Activated naive CD8-positive, alpha-beta T cell treated with anti-CD3 and anti-CD28 coated beads, Interleukin-2, amount 10 ng/mL, durations not matched to agents 7 days and 5 days (primary cell): ENCODE results near the gene EIF4E1B. TPM values are rescaled to one million over a fixed set of nuclear protein-coding genes. Genes with fewer than 3 reads are reported as not detected.

Experiments
- ATAC-seq: fragments of 150-1000 bp; cut with Tn5 transposase; one replicate; pipeline ENCODE4 v1.10.0; 2021; ENCODE audit warnings: low read depth, moderate library complexity
- POLR2A ChIA-PET: fragments of 350-600 bp; sonication (Branson Sonifier 250); formaldehyde crosslinking; loops from one replicate; lab custom pipeline; 2021; ENCODE audit warnings: antibody characterized with exemption; lab: Charles Lee
- DNase-seq: peaks from one replicate; pipeline ENCODE4 v3.0.0; 2021
- H3K27ac Mint-ChIP-seq: one replicate; pipeline ENCODE4 v1.8.0; 2022; ENCODE audit warnings: mild to moderate bottlenecking, mixed read lengths
- H3K27me3 Mint-ChIP-seq: one replicate; pipeline ENCODE4 v1.8.0; 2022; ENCODE audit warnings: mild to moderate bottlenecking, moderate library complexity, mixed read lengths
- H3K36me3 Mint-ChIP-seq: one replicate; pipeline ENCODE4 v1.8.0; 2021; ENCODE audit warnings: mild to moderate bottlenecking, mixed read lengths
- H3K4me1 Mint-ChIP-seq: one replicate; pipeline ENCODE4 v1.8.0; 2021; ENCODE audit warnings: mixed read lengths
- H3K4me3 Mint-ChIP-seq: one replicate; pipeline ENCODE4 v1.8.0; 2022; ENCODE audit warnings: mild to moderate bottlenecking, moderate library complexity, mixed read lengths
- H3K9me3 Mint-ChIP-seq: one replicate; pipeline ENCODE4 v1.8.0; 2021; ENCODE audit warnings: mixed read lengths
- microRNA-seq: library from miRNA; unstranded; fragments of <30 nt; microRNA quantifications from one replicate; pipeline ENCODE4 v1.2.0, GENCODE V29; 2022
- total RNA-seq, 2 experiments: library from RNA; stranded (reverse); gene quantifications; one replicate each; pipeline ENCODE4 v1.2.3, GENCODE V29; 2021

EIF4E1B gene
- total RNA-seq, 2 experiments from 2014 or later, result not detected

GRCh38 chr5:176687881-176688280, 57.4 kb downstream of the EIF4E1B start:
- DNase-seq, result no peak
- no peak overlapping the region for H3K27ac Mint-ChIP-seq
- H3K9me3 Mint-ChIP-seq, result peaks cover 6% of the 10 kb centered on the region
- no peak for ATAC-seq
- H3K4me1 Mint-ChIP-seq, result no peaks in the 10 kb centered on the region
- no peaks in the 10 kb centered on the region for H3K36me3 Mint-ChIP-seq
- H3K4me3 Mint-ChIP-seq, result no peak overlapping the region
- H3K27me3 Mint-ChIP-seq, result peaks cover 36% of the 10 kb centered on the region
- POLR2A ChIA-PET, result no interaction called here

DNA sequence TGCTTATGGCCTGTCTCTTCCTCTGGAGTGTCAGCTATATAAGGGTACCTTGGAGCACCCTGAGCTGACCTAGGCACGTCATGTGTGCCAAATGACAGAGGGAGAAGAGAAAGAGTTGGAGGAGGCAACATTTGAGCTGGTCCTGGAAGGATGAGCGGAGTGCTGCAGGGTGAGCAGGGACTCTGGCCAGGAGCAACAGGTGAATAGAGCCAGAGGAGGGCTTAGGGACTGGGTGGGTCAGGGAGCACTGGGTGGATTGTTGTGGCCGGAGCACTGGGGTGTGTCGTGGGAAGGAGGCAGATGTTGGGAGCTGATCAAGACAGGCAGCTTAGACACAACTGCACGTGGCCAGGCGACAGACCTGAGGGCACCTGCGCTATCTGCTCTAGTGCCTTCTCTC, 60.4 kb downstream of the EIF4E1B start:
- ATAC-seq (no peak), DNase-seq (no peak)
- Mint-ChIP-seq H3K36me3 (no peaks in the 10 kb centered on the region), H3K4me3 (no peak overlapping the region), H3K9me3 (peaks cover 1% of the 10 kb centered on the region), H3K27me3 (peaks cover 46% of the 10 kb centered on the region), H3K4me1 (no peaks in the 10 kb centered on the region), H3K27ac (no peak overlapping the region)
- POLR2A ChIA-PET, result no interaction called here

DNA sequence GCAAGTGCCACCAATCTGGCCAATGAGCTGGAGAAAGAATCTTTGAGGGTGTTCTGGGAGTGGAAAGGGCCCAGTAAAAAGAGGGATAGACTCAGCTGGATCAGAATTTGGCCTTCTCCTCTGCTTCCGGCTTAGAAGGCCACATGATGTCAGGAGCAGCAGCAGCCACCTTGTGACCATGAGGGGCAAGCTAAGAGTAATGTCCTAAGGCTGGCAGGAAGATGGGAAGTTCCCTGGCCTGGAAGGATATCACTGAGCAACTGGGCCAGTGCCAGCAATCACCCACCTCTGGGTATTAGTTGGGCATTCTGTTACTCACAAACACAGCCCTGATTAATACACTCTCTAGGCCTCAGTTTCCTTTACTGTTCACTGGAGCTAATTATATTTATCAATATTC, 61.0 kb downstream of the EIF4E1B start:
- POLR2A ChIA-PET, result no interaction called here
- DNase-seq, result no peak
- ATAC-seq, result no peak
- Mint-ChIP-seq H3K36me3 (no peaks in the 10 kb centered on the region), H3K4me1 (no peaks in the 10 kb centered on the region), H3K9me3 (no peaks in the 10 kb centered on the region), H3K4me3 (no peak overlapping the region), H3K27me3 (peaks cover 50% of the 10 kb centered on the region), H3K27ac (no peak overlapping the region)

GRCh38 chr5:176692326-176692725, 61.9 kb downstream of the EIF4E1B start:
- ATAC-seq, result no peak
- H3K27ac Mint-ChIP-seq, result no peak overlapping the region
- H3K9me3 Mint-ChIP-seq, result no peaks in the 10 kb centered on the region
- no peaks in the 10 kb centered on the region for H3K4me1 Mint-ChIP-seq
- no peaks in the 10 kb centered on the region for H3K36me3 Mint-ChIP-seq
- POLR2A ChIA-PET, result no interaction called here
- H3K27me3 Mint-ChIP-seq, result peaks cover 56% of the 10 kb centered on the region
- DNase-seq, result no peak
- no peak overlapping the region for H3K4me3 Mint-ChIP-seq

DNA sequence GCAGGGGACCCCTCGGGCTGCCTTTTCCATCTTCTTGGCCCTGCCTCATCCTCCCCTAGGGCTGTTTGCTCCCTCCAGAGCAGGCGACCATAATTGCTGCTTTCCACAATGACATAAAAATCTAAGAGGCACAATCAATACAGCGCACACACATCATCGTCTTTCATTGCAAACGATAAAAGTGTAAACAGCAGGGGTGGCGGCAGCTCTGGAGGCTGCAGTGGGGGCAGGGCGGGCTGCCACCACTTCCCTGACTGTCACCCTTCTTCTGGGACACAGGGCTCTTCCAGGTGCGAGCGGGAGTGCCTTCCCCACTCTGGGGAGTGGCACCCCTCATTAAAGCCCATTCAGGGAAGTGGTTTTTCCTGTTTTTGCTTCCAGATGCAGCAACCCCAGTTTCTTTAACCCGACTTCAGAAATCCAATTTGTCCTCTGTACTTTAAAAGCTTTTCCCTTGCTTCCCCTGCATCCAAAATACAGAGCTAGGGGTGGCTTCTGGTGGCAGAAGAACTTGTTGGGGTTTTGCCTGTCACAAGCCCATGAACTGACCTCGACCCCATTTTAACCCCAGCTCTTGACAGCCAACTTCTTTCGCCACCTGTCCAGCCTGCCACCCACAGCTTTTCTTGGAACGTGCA, 62.5 kb downstream of the EIF4E1B start:
- ATAC-seq, result no peak
- peaks cover 63% of the 10 kb centered on the region for H3K27me3 Mint-ChIP-seq
- H3K36me3 Mint-ChIP-seq, result no peaks in the 10 kb centered on the region
- H3K4me3 Mint-ChIP-seq, result no peak overlapping the region
- DNase-seq, result no peak
- POLR2A ChIA-PET, result no interaction called here
- H3K9me3 Mint-ChIP-seq, result no peaks in the 10 kb centered on the region
- H3K4me1 Mint-ChIP-seq, result no peaks in the 10 kb centered on the region
- no peak overlapping the region for H3K27ac Mint-ChIP-seq

- no peaks in the 10 kb centered on the region for H3K4me1 Mint-ChIP-seq
- POLR2A ChIA-PET, result no interaction called here
Measured at GRCh38 chr5:176693477-176693851, 63.0 kb downstream of the EIF4E1B start.

GRCh38 chr5:176694146-176694545, 63.7 kb downstream of the EIF4E1B start:
- ATAC-seq (no peak), DNase-seq (no peak)
- Mint-ChIP-seq H3K36me3 (no peaks in the 10 kb centered on the region), H3K4me1 (no peaks in the 10 kb centered on the region), H3K27me3 (peaks cover 73% of the 10 kb centered on the region), H3K27ac (no peak overlapping the region), H3K9me3 (no peaks in the 10 kb centered on the region), H3K4me3 (no peak overlapping the region)
- POLR2A ChIA-PET, result no interaction called here

More at GRCh38 chr5:176693477-176693851, 63.0 kb downstream of the EIF4E1B start:
- Mint-ChIP-seq H3K36me3 (no peaks in the 10 kb centered on the region), H3K4me3 (no peak overlapping the region), H3K27me3 (peaks cover 68% of the 10 kb centered on the region), H3K9me3 (no peaks in the 10 kb centered on the region), H3K27ac (no peak overlapping the region)
- no peak for ATAC-seq
- DNase-seq, result no peak

DNA sequence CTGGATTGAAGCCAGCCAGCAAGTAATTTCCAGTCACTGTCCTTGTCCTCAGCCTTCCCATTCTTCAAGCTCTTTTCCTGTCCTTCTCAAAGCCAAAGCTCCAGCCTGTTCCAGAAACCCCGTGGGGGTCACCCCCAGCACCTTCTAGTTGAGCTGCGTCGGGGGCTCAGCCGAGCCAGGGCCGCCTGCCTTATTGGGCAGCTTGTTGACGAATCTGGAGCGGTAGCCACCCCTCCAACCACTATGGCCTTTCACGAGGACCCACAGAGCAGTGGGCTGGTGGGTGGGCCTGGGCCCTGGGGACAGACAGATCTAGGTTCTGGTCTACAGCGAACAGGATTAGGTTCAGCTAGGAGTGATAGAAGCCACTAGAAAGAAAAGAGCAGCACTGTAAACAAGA, 64.2 kb downstream of the EIF4E1B start:
- peaks cover 74% of the 10 kb centered on the region for H3K27me3 Mint-ChIP-seq
- no peak for ATAC-seq

DNA sequence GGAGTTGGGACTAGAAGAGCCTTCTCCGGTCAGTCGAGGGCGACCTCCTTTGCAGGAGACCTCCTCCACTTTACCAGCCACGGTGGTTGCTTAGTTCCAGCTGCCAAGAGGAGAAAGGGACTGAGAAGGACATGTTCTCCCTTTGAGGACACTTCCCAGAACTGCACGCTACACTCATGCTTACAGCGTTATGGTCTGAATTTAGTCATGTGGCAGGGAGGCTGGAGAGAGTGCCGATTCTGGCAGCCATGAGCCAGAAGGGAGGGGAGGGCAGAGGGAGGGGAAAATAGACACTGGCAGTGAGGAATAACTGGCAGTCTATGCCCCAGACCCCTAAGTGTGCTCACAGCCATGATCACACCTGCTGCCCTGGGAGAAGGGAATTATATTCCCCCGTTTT, 64.6 kb downstream of the EIF4E1B start:
- POLR2A ChIA-PET, result no interaction called here
- no peak for ATAC-seq
- no peaks in the 10 kb centered on the region for H3K9me3 Mint-ChIP-seq
- H3K36me3 Mint-ChIP-seq, result no peaks in the 10 kb centered on the region
- no peak overlapping the region for H3K27ac Mint-ChIP-seq
- no peak overlapping the region for H3K4me3 Mint-ChIP-seq
- peaks cover 74% of the 10 kb centered on the region for H3K27me3 Mint-ChIP-seq
- DNase-seq, result no peak
- no peaks in the 10 kb centered on the region for H3K4me1 Mint-ChIP-seq

More for the DNA sequence above, 64.2 kb downstream of the EIF4E1B start:
- H3K4me1 Mint-ChIP-seq, result no peaks in the 10 kb centered on the region
- no peak for DNase-seq
- H3K9me3 Mint-ChIP-seq, result no peaks in the 10 kb centered on the region
- no peaks in the 10 kb centered on the region for H3K36me3 Mint-ChIP-seq
- no peak overlapping the region for H3K27ac Mint-ChIP-seq
- H3K4me3 Mint-ChIP-seq, result no peak overlapping the region
- POLR2A ChIA-PET, result no interaction called here

Small RNA genes within 50 kb of the gene (microRNA-seq; reads per million reads assigned to microRNA genes)
- not detected for gene MIR4281

Other genes with a start within 250 kb of the EIF4E1B start
- 10 to 100 TPM; 27.5 to 30.3 TPM for gene NOP16, start 242.1 kb upstream of the EIF4E1B start, total RNA-seq
- 10 to 100 TPM; 97.6 to 97.7 TPM for gene HIGD2A, start 241.9 kb upstream of the EIF4E1B start, total RNA-seq
- 10 to 100 TPM; 52.8 to 53.1 TPM for gene CLTB, start 214.1 kb upstream of the EIF4E1B start, total RNA-seq
- 10 to 100 TPM; 32.4 TPM for gene FAF2, start 182.3 kb upstream of the EIF4E1B start, total RNA-seq
- 100 to 1,000 TPM; 162 to 166 TPM for gene RNF44, start 93.3 kb upstream of the EIF4E1B start, total RNA-seq
- gene CDHR2, start 81.3 kb upstream of the EIF4E1B start, total RNA-seq, result 1 to 10 TPM; 2.4 to 3.8 TPM
- 1 to 10 TPM; 1.5 to 1.6 TPM for gene GPRIN1, start 20.5 kb upstream of the EIF4E1B start, total RNA-seq
- under 1 TPM in 1 of 2 experiments, not detected in 1; 0.28 TPM for gene SNCB, start 141 bp upstream of the EIF4E1B start, total RNA-seq
- gene TSPAN17, start 16.8 kb downstream of the EIF4E1B start, total RNA-seq, result 10 to 100 TPM; 39.6 to 40.7 TPM
- gene UNC5A, start 179.9 kb downstream of the EIF4E1B start, total RNA-seq, result not detected